AG08396 (cell line): Measurements from ENCODE around the gene UNKL.
"Not testable (repeated sequence)": the region's sequence is repeated elsewhere in the genome, so short reads cannot be mapped to it uniquely, and the experiment has no call there.

Experiments used
- DNase-seq: peaks from one replicate; pipeline ENCODE4 v3.0.0; 2012; ENCODE audit warnings: low spot score, mixed read lengths

Gene UNKL

DNA sequence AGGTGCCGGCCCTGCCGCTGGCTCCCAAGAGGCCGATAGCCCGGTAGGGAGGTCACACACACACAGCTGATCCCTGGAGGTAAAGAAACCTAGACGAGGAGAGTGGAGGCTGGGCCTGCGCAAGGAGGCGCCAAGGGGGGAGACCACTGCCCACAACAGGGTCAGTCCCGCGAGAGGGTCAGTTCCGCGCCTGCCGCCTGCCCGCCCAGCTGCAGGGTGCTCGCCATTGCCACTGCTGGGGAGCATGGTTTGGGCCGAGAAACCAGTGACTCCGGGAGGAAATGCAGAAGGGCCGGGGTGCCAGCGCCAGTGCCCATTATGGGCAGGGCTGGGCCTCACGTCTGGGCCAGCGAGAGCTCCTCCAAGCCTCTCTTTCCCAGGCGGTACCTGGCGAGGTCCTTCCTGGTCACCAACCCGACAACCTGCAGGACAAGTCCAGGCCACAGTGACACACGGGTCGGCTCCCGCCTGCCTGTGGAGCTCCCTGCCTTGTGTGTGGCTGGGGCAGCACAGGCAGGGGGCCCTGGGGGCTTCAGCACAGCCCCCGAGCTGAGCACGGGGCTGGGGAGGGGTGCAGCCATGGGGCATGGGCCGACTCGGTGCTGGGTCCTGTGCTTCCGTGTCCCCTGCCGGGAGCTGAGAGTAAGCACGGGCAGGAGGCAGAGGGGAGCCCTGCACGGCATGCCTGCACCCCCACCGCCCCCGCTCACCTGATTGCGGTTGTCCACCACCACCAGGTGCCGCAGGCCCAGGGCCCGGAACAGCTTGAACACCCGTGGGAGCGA, 32.0 kb upstream of the UNKL start:
- no peak for DNase-seq

DNA sequence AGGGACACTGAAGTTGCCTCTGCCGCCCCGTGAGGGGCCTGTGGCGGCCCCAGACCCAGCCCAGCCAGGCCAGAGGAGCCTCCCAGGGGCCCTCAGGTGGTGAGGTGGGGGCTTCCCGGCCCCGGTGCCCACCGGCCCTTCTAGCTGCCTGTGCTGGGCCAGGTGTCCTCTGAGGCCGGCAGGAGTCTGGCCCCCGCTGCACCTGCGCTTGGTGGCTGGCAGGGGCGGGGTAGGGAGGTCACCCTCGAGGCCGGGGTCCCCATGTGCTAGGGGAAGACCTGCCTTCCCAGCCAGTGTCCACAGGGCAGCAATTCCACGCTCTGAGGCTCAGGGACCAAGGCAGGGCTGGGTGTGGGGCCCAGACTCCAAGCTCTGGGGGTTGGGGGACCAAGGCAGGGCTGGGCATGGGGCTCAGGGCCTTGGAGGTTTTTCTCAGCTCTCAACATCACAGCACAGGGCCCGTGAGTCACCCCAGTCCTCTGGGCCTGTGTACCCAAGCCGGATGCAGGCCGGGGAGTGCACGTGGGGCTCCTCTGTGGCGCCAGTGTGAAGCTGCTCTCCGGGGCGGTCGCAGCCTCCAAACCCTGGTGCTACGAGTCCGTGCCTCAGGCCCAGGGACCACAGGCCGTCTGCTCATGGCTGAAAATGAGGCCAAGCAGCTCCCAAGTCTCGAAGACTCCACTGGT, 31.2 kb upstream of the UNKL start:
- DNase-seq: no peak

DNA sequence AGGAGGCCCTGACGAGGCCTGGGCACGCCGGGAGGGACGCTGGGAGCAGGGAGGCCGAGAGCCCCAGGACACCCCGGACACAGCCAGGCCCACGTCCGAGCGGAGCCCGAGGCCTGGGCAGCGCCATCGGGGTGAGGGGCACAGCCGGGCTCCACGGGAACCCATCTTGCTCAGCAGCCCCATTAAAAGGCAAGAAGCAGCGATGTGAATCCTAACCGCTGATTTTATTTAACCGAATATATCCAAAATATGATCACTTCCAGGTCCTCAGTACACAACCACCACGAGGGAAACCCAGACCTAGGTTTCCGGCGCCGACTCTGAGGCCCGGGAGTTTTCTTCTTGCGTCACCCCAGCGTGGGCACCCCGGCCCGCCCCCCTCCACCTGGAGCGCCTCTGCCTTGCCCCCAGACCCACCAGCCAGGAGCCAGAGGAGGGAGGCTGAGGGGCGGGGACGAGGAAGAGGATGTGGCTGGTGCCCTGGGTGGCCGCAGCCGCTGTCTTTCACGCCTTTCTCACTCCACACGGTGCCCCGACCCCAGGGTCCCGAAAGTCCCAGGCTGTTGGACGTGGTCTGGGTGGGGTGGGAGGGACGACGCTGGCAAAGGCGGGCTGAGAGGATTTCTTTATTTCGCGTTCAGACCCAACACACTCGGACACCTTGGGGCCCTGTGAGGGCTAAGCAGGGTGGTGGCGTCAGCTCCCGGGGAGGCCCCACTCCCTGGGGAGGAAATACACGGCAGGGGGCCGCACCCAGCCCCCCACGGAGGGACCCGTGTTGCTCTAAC, 30.4 kb upstream of the UNKL start:
- no peak for DNase-seq

DNA sequence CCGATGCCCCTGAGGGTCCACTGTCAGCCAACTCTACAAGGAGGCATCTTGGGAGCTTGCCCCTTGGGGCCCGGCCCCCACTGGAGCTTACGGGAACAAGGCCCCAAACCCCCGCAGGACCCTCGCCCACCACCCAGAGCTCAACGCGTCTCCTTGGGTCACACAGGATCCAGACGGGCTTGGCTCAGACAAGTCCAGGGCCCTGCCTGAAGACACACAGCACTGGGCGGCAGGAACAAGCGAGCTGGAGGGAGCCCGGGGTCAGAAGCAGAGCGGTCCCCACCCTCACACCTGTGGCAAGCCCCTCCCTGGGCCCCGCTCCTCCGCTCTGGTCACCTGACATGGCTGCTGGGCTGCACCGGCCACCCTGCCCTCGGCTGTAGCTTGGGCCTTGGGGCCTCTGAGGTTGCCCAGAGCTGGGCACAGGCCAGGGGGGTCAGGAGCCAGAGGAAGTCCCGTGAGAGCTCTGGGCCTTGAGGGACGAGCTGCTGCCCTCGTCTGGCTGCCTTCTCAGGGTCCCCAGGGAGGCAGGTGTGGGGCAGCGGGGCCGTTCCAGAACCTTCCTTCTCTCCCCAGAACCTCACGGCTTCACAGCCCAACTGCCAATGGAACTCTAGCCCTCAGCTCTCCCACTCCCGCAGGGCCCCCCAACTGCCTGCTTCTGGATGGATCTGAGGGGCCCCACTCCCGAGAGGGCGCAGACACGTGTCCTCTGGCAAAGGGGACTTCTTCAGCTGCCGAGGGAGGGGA, 29.7 kb upstream of the UNKL start, which contains the start of gene CCDC154:
CCDC154 (minus strand) TSS at position 577 of the 750 bp plus-strand sequence; CDS start at position 343, 234 bp downstream.
- DNase-seq: no peak

DNA sequence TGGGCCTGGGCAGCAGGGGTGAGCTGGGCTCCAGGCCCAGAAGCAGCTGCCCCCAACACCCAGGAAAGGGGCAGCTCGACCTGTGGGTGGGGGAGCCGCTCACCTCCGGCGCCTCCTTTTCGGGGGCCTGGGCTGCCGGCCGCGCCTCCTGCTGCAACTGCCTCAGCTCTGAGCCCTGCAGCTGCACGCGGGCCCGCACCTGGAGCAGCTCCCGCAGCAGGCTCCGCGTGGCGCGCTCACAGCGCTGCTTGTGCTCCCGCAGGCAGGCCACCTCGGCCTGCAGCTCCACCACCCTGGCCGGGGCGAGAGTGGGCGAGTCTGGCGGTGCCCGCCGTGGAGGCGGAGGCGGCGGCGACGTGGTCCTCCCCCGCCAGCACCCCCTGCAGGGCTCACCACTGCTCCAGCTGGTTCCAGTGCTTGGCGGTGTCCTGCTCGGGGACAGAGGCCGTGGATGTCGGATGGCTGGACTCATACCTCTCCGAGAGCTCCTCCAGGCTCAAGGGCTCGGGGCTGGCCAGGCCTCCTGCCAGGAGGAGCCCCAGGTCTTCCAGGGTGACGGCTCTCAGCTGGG, 29.0 kb upstream of the UNKL start:
- no peak for DNase-seq

DNA sequence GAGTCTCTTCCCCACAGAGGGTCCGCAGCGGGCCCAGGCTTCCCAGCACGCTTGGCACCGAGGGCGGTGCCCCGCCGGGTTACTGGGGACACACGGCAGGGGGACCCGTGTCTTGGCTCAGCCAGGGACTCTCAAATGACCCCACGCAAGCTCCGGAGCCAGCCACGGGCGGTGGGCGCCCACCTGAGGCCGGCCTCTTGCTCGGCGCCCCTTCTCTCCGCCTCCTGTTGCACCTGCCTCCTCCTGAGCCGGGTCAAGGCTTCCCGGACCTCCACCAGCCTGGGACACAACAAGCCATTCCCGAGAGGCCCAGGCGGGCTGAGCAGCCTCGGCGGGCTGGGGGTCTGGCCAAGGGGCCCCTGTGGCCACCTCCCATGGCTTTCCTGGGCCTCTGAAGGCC, 28.2 kb upstream of the UNKL start:
- no peak for DNase-seq

DNA sequence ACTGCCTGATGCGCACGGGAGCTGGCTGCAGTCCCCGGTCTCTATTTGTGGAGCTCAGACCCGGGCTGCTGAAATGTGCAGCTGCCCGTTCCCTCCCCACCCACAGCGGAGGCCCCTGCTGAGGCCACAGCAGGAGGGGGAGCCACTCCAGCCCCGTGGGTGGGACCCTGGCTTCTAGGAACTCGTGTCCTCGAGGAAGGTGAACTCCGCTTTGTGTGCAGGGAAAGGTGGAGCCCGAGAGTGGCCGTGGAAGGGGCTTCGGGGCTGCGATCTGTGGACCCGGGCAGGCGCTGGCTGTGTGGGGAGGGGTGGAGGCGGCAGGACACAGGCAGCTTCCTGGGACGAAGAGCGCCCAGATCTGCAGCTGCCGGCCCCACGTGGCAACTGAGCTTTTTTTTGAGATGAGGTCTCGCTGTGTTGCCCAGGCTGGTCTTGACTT, 26.9 kb upstream of the UNKL start:
- DNase-seq: no peak

DNA sequence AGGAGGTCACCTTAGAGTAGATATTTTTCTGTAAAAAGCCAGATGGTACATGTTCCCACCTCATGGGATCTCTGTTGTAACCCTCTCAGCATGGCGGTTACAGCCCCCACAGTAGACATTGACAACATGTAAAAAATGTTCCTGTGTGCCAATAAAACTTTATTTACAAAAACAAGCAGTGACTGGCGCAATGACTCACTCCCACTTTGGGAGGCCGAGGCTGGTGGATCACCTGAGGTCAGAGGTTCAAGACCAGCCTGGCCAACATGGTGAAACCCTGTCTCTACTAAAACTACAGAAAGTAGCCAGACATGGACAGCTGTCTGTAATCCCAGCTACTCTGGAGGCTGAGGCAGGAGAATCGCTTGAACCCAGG, 25.2 kb upstream of the UNKL start:
- not testable (repeated sequence) for DNase-seq

DNA sequence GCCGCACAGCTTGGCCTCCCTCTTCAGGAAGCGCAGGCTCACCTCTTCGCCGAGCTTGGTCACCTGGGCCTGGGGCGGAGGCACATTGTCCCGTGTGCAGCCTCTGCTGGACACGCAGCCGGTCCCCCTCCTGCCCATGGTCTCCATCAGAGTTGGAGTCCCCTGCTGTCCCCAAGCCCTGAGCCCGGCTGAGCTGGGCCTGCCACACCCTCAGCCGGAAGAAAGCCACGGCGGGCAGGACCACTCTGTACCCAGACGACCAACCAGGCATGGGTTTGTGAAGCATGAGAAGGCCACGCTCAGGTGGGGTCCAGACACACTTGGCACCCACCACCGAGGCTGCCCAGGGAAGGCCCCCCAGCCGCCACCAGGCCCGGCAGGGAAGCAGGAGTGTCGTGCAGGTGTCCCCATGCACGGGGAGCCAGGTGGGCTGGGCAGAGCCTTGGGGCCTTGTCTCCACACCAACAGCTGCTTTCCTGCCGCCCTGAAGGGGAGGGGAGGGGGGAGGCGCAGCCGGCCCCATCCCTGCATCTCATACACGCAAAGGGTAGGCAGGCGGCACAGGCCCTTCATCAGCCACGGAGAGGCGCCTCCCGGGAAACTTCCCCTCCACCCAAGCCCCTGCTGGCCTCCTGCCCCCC, 24.7 kb upstream of the UNKL start:
- no peak for DNase-seq

DNA sequence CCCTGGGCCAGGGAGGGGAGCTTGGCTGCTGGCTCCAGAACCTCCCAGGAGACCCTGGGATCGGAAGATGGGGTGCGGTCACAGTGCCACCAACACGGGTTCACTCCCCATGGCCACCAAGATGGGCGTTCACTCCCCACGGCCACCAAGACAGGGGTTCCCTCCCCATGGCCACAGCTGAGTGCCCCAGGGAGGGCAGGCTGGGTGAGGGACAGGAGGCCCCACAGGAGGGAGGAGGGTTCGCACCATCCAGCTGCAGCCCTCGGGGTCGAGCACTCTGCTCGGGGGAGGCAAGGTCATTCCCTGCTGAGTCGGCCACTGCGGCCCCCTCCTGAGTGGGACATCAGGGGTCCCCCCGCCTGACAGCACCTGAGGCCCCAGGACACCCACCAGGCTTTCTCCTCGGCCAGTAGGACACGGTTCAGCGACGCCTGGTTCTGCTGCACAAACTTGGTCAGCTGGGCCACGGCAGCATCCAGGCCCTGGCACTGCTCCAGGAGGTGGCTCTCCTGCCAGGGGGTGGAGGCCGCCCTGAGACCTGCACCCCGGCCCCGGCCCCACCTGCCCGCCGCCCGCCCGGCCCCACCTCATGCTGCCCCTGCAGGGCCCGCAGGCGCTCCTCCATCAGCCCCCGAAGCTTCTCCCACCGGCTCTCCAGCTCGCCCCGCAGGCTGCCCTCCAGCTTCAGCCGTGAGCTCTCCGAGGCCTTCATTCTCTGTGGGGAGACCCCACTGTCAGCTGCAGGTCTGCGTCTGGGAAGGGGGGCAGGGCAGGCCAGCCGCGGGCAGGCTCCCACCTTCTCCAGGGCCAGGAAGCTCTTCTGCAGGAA, 23.9 kb upstream of the UNKL start:
- no peak for DNase-seq

DNA sequence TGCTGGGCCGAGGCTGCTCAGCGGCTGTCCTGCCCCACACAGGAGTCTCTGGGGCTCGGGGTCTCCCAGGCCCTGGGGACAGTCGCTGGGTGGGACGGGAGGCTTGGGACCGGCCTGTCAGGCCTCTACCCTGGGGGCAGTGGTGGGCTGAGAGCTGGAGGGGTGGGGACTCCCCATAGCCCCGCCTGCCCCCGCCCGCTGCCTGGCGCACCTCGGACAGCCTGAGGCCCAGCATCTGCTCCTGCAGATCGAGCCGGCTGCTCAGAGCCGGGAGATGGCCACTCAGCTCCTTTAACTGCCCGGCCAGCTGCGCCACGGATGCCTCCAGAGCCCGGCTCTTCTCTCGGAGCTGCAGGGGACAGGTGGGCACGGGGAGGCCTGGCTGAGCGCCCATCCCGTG, 23.1 kb upstream of the UNKL start:
- DNase-seq: no peak

DNA sequence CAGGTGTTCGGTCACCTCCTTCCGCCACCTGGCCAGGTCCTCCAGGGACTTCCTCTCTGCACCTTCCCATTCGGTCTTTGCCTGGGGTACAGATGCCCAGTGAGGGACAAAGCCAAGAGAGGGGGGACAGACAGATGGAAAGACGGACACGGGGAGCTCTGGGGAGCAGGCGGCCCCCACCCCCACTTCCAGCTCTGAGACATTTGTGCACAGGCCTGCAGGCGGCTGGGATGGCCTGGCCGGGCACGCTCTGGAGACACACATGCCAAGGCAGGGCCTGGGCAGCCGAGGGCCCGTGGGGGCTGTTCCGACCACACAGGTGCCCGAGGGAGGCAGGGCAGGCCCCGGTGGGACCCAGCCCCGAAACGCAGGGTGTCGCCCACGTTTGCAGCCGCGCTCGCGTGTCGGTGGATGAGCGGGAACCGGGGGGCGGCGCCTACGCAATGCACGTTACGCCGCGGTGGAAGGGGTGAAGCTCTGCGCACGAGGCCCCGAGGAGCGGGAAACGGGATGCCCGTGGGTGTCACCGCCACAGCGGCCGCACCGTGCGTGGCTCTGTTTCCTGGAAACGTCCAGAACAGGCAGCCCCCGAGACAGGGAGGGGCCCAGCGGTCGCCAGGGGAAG, 22.3 kb upstream of the UNKL start:
- no peak for DNase-seq

DNA sequence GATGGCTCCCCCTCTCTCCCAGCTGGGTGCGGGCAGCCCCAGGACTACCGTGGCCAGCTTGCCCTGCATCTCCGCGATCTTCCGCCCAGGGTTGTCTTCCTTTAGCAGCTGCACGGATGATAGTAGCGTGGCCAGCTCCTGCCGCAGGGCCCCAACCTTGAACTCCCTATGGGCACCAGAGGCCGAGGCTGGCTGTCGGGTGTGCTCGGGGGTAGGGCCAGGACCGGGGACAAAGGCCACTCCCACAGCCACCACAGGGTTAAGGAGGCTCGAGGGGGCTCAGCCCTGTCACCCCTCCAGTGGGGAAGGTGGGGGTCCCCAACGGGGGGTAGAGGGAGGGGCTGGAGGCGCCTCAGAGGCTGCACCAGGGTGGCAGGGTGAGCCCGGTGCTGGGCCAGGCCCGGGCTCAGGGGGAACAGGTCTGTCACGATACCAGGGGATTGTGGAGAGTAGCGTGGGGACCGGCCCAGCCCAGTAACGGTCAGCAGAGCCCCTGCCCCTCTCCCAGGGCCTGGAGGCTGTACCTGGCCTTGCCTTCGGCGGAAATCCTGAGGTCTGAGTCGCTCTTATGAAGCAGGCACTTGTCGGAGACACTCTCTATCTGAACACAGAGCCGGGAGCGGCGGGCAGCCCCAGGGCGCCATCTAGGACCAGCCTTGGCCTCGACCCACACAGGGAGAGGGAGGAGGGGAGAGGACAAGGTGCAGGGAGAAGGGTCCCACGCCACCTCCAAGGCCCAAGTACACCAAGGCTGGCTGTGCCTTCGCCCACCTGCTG, 21.6 kb upstream of the UNKL start:
- DNase-seq: no peak

DNA sequence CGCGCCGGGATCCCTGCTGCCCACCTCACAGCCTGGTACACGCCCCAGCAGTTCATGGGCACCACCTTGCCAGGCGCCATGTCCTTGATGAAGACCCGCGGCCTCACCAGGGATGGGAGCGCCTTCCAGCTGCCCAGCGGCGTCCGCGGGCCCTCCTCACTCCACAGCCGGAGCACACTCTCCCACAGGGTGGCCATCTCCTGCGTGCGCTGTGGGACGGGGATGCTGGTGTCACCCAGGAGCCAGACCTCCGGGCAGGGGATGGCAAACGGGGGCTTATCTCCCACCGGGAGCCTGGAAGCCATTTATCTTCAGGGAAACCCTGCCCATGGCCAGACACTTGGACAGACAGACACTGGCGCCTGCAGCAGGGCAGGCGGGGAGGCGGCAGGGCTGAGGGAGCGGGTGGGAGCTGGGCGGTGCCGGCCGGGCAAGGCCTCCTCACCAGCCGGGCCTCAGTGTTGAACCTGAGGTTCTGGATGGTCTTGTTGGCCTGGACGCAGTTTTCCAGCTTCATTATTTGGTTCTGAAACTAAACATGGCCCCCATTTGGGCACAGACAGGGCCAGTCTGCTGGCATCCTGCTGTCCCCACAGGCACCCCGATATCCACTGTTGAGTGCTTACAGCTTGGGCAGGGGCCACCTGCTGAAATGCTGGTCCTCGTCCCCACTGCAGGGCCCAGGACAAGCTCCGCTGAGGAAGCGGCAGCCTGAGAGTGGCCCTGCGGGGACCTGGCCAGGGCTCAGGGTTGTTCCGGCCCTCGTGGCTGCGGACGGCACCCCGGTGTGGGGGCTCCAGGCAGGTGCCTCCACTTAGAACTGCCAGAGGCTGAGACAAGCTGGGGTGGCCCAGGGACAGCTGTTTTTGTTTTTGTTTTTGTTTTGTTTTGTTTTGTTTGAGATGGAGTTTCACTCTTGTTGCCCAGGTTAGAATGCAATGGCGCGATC, 20.4 kb upstream of the UNKL start:
- no peak for DNase-seq

DNA sequence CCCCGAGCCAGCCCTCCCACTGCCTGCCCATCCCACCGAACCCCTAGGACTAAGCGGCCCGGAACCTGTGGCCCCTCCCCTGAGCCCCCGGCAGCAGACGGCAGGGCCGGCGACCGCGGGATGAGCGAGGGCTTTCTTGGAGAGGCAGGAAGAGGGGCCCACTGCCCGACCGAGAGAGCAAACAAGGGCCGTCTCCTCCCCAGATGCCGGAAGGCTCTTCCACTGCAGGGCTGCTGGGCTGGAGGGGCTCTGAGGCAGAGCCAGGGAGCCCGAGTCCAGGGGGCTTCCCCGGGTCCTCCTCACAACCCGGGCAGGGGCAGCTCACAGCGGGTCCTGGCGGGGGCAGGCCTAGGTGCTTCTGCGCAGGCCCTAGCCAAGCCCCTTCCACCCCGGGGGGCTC, 19.3 kb upstream of the UNKL start:
- no peak for DNase-seq

DNA sequence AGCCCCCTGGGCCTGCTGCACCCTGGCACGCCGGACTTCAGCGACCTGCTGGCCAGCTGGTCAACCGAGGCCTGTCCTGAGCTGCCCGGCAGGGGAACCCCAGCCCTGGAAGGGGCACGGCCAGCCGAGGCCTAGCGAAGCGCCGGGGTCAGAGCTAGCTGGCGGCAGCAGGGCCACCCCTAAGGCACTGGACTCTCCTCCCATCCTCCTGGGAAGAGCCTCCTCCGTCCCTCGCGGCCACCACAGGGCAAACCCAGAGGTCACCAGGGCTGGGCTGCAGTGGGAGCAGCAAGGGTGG, 18.7 kb upstream of the UNKL start:
- DNase-seq: no peak

DNA sequence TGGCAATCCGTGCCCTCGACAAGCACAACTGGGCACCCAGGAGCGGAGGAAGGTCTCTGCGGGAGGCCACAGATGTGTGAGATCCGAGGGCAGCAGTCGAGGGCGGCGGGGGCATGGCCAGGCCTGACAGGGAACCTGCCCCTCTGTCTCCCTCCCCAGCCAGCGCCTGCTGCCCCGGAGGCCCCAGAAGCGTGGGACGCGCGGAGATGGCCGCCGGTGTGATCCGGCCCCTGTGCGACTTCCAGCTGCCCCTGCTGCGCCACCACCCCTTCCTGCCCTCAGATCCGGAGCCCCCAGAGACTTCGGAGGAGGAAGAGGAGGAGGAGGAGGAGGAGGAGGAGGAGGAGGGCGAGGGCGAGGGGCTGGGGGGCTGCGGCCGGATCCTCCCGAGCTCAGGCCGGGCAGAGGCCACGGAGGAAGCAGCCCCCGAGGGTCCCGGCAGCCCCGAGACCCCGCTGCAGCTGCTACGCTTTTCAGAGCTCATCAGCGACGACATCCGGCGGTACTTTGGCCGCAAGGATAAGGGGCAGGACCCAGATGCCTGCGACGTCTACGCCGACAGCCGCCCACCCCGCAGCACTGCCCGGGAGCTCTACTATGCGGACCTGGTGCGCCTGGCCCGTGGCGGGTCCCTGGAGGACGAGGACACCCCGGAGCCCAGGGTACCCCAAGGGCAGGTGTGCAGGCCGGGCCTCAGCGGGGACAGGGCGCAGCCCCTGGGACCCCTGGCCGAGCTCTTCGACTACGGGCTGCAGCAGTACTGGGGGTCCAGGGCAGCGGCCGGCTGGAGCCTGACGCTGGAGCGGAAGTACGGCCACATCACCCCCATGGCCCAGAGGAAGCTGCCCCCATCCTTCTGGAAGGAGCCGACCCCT, 18.1 kb upstream of the UNKL start:
- DNase-seq: no peak
